Lower leg skin (tissue), 3 donors: Measurements from ENCODE around the gene PTPRN2.

ENCODE experiments used
- POLR2A ChIP-seq, 2 donors: fragments of 450-650 bp; IDR thresholded peaks; one replicate each; pipeline ENCODE4 v1.6.1; 2016 to 2017; ENCODE audit warnings: antibody characterized with exemption in 2 of 2, mild to moderate bottlenecking in 1 of 2, moderate library complexity in 1 of 2
- TF ChIP-seq, protein P1 (sequence below), 3 donors: fragments of 450-650 bp; IDR thresholded peaks; one replicate each; pipeline ENCODE4 v1.5.1; 2016; ENCODE audit warnings: antibody characterized with exemption in 3 of 3, mild to moderate bottlenecking in 3 of 3, moderate library complexity in 2 of 3

DNA sequence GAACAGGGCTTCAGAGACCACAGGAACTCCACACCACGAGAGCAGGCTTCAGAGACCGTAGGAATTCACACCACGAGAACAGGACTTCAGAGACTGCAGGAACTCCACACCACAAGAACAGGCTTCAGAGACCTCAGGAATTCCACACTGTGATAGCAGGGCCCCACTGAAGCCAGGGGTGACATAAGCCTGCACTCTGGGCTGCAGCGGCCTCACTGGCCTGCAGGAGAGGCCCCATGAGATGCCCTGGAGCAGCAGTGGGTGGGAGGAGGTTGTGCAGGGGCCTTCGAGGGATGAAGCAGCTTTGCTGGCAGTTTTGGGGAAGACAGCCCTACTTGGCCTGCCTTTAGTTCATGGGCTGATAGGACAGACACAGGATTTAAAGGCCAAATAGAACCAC is 614.7 kb downstream of the PTPRN2 start:
- TF ChIP-seq, protein P1, sequence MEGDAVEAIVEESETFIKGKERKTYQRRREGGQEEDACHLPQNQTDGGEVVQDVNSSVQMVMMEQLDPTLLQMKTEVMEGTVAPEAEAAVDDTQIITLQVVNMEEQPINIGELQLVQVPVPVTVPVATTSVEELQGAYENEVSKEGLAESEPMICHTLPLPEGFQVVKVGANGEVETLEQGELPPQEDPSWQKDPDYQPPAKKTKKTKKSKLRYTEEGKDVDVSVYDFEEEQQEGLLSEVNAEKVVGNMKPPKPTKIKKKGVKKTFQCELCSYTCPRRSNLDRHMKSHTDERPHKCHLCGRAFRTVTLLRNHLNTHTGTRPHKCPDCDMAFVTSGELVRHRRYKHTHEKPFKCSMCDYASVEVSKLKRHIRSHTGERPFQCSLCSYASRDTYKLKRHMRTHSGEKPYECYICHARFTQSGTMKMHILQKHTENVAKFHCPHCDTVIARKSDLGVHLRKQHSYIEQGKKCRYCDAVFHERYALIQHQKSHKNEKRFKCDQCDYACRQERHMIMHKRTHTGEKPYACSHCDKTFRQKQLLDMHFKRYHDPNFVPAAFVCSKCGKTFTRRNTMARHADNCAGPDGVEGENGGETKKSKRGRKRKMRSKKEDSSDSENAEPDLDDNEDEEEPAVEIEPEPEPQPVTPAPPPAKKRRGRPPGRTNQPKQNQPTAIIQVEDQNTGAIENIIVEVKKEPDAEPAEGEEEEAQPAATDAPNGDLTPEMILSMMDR (IDR thresholded peaks at IDR 0.05): no peak
- no peak for TF ChIP-seq POLR2A (IDR thresholded peaks at IDR 0.05)
